Astrocyte of the hippocampus (primary cell): ENCODE measurements around the gene PDE4D.
A peak's percentile ranks its signal among the peaks of the same experiment; 100 is the strongest.

Source experiments
- DNase-seq: peaks from one replicate; pipeline ENCODE4 v3.0.0; 2011; ENCODE audit warnings: low read depth, low spot score

Gene PDE4D

DNA sequence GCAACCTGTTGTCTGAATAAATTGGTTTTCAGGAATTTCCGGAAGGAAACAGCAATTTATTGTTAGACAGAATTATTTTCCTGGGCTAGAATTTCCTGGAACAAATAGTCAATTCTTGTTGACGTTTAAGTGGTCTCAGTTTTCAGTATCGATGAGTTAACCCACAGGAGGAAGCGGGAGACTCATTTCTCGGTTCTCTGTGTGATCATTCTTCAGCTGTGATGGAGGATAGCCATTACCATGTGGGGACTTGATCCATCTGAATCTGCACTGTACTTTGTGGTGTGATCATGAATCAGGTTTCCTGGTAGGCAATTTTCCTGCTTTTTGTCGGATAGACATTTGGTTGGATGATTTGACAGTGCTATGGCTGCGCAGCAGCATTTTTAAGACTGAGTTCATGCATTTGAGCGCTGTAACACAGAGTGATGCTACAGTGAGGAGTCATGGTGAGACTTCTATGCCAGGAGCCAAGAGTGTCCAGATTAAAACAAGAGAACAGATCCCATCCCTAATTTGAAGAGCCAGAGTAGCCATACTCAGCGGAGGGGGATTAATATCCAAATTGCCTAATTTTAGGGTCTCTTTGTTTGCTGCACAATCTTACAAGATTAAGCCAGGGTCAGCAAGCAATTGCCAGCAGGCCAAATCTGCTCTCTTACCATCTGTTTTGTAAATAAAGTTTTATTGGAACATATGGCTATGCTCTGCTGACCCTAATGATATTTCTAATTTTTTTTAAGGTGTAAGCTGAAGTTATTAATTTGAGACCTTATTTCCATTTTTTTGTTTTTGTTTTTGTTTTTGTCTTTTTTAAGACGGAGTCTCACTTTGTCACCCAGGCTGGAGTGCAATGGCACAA is 954.7 kb downstream of the PDE4D start:
- no peak for DNase-seq

- DNase-seq = no peak
Observed at GRCh38 chr5:58937031-58937681, 956.4 kb downstream of the PDE4D start.

- DNase-seq = no peak
Observed at GRCh38 chr5:58934629-58935097, 958.9 kb downstream of the PDE4D start.

GRCh38 chr5:58933891-58934628 is 959.5 kb downstream of the PDE4D start:
- no peak for DNase-seq

DNA sequence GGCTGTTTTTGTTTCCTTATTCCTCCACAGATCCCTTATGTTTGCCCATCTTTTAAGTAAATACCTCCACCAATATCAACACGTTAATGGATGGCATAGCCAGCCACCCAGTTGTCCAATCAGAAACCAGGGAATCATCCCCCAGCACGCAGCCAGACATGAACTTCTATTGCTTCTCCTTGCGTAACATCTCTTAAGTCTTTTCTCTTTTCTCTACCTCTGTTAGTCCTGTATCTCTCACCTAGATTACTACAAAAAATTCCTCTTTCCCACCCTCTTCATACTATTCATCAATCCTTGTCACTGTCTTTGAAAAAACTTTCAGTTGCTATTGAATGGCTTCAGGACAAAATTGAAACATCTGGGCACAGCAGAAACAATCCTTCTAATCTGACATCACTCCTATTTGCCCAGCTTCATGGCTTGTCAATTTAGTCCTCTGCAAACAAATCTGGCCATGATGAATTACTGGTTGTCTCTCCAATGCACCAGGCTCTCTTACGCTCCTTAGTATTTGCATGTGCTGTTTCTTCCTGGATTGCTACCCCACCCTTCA is 961.4 kb downstream of the PDE4D start:
- no peak for DNase-seq

DNA sequence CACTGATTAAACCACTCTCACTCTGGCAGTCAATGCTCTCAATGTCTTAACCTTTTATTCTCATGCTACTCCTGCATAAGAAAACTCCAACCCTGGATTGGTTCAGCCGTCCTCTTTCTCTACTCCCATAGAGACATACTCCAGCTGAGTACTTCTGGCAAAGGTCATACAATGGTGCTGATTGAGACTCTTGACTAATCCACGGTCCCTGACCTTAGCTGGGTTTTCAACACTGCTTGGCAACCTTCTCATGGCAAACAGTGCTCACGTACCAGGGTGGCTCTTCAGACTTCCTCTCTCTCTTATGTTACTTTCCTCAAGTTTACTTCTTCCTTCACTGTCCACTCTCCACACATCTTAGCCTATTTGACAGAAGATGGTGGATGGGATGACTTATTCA is 963.0 kb downstream of the PDE4D start:
- DNase-seq = no peak

GRCh38 chr5:58929726-58930125 is 963.8 kb downstream of the PDE4D start:
- DNase-seq = no peak

GRCh38 chr5:58927938-58928337 is 965.6 kb downstream of the PDE4D start:
- DNase-seq = no peak

- no peak for DNase-seq
Observed at GRCh38 chr5:58927181-58927580, 966.3 kb downstream of the PDE4D start.

GRCh38 chr5:58926541-58926935 is 967.0 kb downstream of the PDE4D start:
- DNase-seq = no peak

DNA sequence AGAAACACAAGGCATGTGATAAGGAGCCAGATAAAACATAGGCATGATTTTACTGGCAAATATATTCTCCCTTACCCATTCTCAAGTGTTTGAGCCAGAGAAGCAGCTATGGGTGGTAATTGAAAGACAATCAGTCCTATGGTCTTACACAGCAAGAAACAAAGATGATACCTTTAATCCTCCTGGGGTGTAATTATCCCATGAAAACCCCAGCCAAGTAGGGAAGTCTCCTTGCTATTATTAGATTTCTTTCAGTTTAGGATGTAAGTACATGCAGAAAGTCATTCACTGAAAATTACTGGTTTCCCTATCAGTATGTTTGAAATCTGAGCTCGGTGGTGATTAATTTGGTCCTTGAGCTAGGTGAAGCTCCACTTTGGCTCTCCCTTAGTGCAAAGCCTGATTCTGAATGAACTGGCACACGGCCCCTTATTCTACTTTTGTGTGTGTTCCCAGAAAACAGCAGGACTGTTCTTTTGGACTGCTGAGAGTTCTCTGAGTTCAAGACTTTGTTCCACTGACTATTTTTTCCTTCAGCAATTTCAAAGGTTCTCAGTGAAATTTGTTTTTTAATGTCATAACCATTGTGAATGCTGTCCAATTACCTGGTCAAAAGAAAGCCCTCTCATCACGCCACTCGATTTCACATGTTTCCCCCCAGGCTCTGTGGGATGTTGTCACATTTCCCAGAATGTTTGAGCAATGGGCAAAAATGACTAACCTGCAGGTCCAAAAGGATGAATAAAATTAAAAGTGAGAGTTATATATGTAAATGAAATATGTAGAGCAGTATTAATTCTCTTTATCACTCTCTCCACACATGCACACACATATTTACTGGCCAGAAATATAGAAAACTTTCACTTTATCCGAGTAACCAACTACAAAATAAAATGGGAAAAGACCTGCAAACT is 967.6 kb downstream of the PDE4D start:
- peak; percentile 58 for DNase-seq

DNA sequence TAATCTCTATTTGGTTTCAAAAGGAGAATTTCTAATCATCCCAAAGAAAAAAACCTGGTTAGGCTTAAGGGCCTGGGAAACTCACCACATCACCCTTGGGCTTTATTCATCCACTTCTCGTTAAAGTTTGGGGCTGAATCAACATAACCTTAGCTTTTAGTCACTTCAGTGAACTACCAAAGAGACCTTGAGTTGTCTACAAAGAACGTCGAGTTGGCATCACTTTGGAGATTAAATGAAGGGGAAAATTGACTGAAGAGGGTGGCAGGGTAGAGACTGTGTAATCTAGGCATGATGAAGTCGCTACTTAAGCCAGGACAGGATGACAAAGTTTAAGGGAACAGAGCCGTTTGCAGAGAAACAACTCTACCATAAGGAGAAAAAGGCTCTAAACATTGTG is 969.2 kb downstream of the PDE4D start:
- peak; percentile 75 for DNase-seq

DNA sequence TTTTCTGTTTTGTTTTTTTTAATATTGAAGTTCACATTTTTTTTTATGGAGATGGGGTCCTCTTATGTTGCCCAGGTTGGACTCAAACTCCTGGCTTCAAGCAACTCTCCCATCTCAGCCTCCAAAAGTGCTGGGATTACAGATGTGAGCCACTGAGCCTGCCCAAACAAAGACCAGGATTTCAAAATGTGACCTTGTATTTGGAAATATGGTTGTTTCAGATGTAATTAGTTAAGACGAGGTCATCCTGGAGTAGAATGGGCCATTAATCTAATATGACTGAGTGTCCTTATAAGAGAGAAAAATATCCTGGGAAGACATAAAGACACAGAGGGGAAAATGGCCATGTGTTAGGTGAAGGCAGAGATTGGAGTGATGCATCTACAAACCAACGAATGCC is 970.2 kb downstream of the PDE4D start:
- DNase-seq = no peak

GRCh38 chr5:58922461-58923171 is 970.9 kb downstream of the PDE4D start:
- peak; percentile 96 for DNase-seq

- DNase-seq = peak; percentile 61
Observed at GRCh38 chr5:58921159-58921558, 972.4 kb downstream of the PDE4D start.

DNA sequence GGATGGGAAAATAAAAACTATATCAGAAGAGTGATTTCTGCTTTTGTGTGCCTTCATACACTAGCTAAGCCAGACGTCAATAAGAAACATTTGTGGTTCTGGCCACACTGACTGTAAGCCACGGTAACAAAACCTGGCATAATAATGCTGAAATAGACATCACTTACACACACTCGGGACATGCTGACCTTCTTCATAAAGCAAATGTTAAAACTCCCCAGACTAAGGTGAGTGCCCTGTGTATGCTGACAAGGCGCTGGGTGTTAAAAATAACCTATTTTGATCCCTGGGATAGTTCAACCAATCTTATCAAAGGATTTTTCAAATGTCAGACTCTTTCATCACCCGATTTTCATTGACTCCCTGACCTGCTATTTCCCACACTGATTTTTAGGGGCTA is 973.7 kb downstream of the PDE4D start:
- DNase-seq = no peak
